ENCODE measurements around the gene GHRL. TPM values are rescaled to one million over a fixed set of nuclear protein-coding genes. Genes with fewer than 3 reads are reported as not detected.
"Not testable (repeated sequence)": the region's sequence is repeated elsewhere in the genome, so short reads cannot be mapped to it uniquely, and the experiment has no call there.

GHRL gene
- total and polyA plus RNA-seq, 7 donors, result 0.54 to 1.5 (median 0.71) TPM; not detected in 4

GRCh38 chr3:10303785-10304184, 11.0 kb upstream of the GHRL start:
- Histone ChIP-seq H3K4me1 (no peaks in the 10 kb centered on the region), H3K27me3 (no peaks in the 10 kb centered on the region), H3K9me3 (no peaks in the 10 kb centered on the region), H3K27ac (no peak overlapping the region), H3K36me3 (peaks cover 38 to 98% (median 68%) of the 10 kb centered on the region in 4 donors), H3K4me3 (no peak overlapping the region)
- DNase-seq, result no peak
- TF ChIP-seq CTCF (IDR thresholded peaks at IDR 0.05) (no peak), POLR2AphosphoS5 (IDR thresholded peaks at IDR 0.05) (no peak), EP300 (IDR thresholded peaks at IDR 0.05) (no peak), POLR2A (IDR thresholded peaks at IDR 0.05) (no peak)
- 88 to 92% methylated on average over 8 of the region's 8 CpGs for WGBS, 2 donors
- intact Hi-C loops (cut with DNase I), result no loop called here

- Histone ChIP-seq H3K36me3 (peaks cover 38 to 94% (median 67%) of the 10 kb centered on the region in 4 donors), H3K9me3 (no peaks in the 10 kb centered on the region), H3K4me1 (no peaks in the 10 kb centered on the region), H3K4me3 (no peak overlapping the region), H3K27ac (no peak overlapping the region), H3K27me3 (no peaks in the 10 kb centered on the region)
- intact Hi-C loops (cut with DNase I), result no loop called here
- WGBS, 2 donors, result 94 to 95% methylated on average over 9 of the region's 9 CpGs
- TF ChIP-seq EP300 (IDR thresholded peaks at IDR 0.05) (no peak), POLR2AphosphoS5 (IDR thresholded peaks at IDR 0.05) (no peak), CTCF (IDR thresholded peaks at IDR 0.05) (no peak), POLR2A (IDR thresholded peaks at IDR 0.05) (no peak)
- DNase-seq, result no peak
Observed at GRCh38 chr3:10303105-10303504, 10.4 kb upstream of the GHRL start.

GRCh38 chr3:10300087-10300486, 7.3 kb upstream of the GHRL start:
- Histone ChIP-seq H3K9me3 (no peaks in the 10 kb centered on the region), H3K27me3 (no peaks in the 10 kb centered on the region), H3K27ac (no peak overlapping the region), H3K4me1 (no peaks in the 10 kb centered on the region), H3K36me3 (peaks cover 34 to 77% (median 52%) of the 10 kb centered on the region in 4 donors), H3K4me3 (no peak overlapping the region)
- DNase-seq, result no peak
- intact Hi-C loops (cut with DNase I), result no loop called here
- 94 to 95% methylated on average over 9 of the region's 9 CpGs for WGBS, 2 donors
- TF ChIP-seq POLR2AphosphoS5 (IDR thresholded peaks at IDR 0.05) (no peak), EP300 (IDR thresholded peaks at IDR 0.05) (no peak), CTCF (IDR thresholded peaks at IDR 0.05) (no peak), POLR2A (IDR thresholded peaks at IDR 0.05) (no peak)

GRCh38 chr3:10299679-10300078, 6.9 kb upstream of the GHRL start:
- 71 to 88% methylated on average over 6 of the region's 6 CpGs for WGBS, 2 donors
- TF ChIP-seq POLR2AphosphoS5 (IDR thresholded peaks at IDR 0.05) (no peak), POLR2A (IDR thresholded peaks at IDR 0.05) (no peak), CTCF (IDR thresholded peaks at IDR 0.05) (no peak), EP300 (IDR thresholded peaks at IDR 0.05) (no peak)
- no peaks in the 10 kb centered on the region for H3K9me3 ChIP-seq
- H3K36me3 ChIP-seq, result peaks cover 30 to 73% (median 48%) of the 10 kb centered on the region in 4 donors
- H3K4me3 ChIP-seq, result no peak overlapping the region
- no peaks in the 10 kb centered on the region for H3K4me1 ChIP-seq
- intact Hi-C loops (cut with DNase I), result no loop called here
- no peak for DNase-seq
- no peaks in the 10 kb centered on the region for H3K27me3 ChIP-seq
- H3K27ac ChIP-seq, result no peak overlapping the region

GRCh38 chr3:10299175-10299574, 6.4 kb upstream of the GHRL start:
- intact Hi-C loops (cut with DNase I), result no loop called here
- DNase-seq, result no peak
- TF ChIP-seq POLR2A (IDR thresholded peaks at IDR 0.05), result no peak
- no peak for TF ChIP-seq POLR2AphosphoS5 (IDR thresholded peaks at IDR 0.05)
- no peak for TF ChIP-seq CTCF (IDR thresholded peaks at IDR 0.05)
- no peak for TF ChIP-seq EP300 (IDR thresholded peaks at IDR 0.05)
- no peaks in the 10 kb centered on the region for H3K27me3 ChIP-seq
- H3K36me3 ChIP-seq, result peaks cover 25 to 72% (median 43%) of the 10 kb centered on the region in 4 donors
- H3K4me1 ChIP-seq, result no peaks in the 10 kb centered on the region
- WGBS, 2 donors, result 90 to 97% methylated on average over 2 of the region's 2 CpGs
- no peaks in the 10 kb centered on the region for H3K9me3 ChIP-seq
- no peak overlapping the region for H3K27ac ChIP-seq
- H3K4me3 ChIP-seq, result no peak overlapping the region

- intact Hi-C loops (cut with DNase I); H3K27me3 ChIP-seq; DNase-seq; H3K4me1 ChIP-seq; H3K4me3 ChIP-seq; H3K27ac ChIP-seq; H3K9me3 ChIP-seq: not testable (repeated sequence)
- no CpG with 5 or more reads among the region's 1 CpG for WGBS, 2 donors
- peaks cover 17 to 61% (median 32%) of the 10 kb centered on the region in 4 donors for H3K36me3 ChIP-seq
Observed at GRCh38 chr3:10298064-10298463, 5.3 kb upstream of the GHRL start.

Measured in sigmoid colon (tissue), 7 donors.